Stimulated activated CD4-positive, alpha-beta T cell treated with anti-CD3 and anti-CD28 coated beads, Interleukin-4, amount 100 ng/mL, for 48 hours (primary cell): ENCODE data around the gene TLCD2.
"Not testable (repeated sequence)": the region's sequence is repeated elsewhere in the genome, so short reads cannot be mapped to it uniquely, and the experiment has no call there.

Source experiments
- DNase-seq, 2 donors: peaks; one replicate each; pipeline ENCODE4 v3.0.0-alpha.2; 2020; ENCODE audit warnings: low read depth in 2 of 2

Gene TLCD2

GRCh38 chr17:1736348-1737281 is 26.4 kb upstream of the TLCD2 start:
- DNase-seq = peak; percentile 47 to 63

GRCh38 chr17:1735834-1736347 is 25.7 kb upstream of the TLCD2 start:
- DNase-seq = no peak

- no peak for DNase-seq
Measured at GRCh38 chr17:1735418-1735817, 25.2 kb upstream of the TLCD2 start.

DNA sequence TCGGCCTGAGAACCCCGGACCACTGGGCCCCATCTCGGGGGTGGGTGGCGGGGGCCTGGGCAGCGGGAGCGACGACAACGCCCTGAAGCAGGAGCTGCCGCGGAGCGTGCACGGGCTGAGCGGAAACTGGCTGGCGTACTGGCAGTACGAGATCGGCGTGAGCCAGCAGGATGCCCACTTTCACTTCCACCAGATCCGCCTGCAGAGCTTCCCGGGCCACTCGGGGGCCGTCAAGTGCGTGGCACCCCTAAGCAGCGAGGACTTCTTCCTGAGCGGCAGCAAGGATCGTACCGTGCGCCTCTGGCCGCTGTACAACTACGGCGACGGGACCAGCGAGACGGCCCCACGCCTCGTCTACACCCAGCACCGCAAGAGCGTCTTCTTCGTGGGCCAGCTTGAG is 23.6 kb upstream of the TLCD2 start:
- no peak for DNase-seq

- no peak for DNase-seq
Measured at GRCh38 chr17:1732833-1733321, 22.7 kb upstream of the TLCD2 start.

DNA sequence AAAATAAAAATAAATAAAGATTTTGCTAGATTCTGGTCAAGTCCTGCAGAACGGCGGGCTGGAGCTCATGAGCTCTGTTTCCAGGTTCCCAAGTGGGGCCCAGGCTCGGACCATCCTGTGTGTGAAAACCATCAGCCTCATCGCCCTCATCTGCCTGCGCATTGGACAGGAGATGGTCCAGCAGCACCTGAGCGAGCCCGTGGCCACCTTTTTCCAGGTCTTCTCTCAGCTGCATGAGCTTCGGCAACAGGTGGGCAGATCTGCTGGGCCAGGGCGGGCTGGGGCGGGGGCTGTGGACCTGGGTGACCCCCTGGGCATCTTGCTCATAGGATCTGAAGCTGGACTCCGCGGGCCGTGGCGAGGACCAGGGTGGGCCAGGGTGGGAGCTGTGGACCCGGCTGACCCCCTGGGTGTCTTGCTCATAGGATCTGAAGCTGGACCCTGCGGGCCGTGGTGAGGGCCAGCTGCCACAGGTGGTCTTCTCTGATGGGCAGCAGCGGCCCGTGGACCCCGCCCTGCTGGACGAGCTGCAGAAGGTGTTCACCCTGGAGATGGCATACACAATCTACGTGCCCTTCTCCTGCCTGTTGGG is 22.2 kb upstream of the TLCD2 start:
- no peak for DNase-seq

DNA sequence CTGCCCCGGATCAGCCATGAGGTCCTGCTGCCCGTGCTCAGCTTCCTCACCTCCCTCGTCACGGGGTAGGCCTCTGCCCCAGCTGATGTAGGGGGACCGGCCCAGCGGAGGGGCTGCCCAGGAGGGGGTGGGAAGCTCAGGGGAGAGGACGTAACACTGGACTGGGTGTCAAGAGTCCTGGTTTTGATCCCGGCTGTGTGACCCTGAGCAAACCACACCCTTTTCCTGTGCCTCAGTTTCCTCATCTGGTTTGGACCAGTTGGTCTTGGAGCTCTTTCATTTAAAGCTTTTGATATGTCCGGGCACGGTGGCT is 21.0 kb upstream of the TLCD2 start:
- no peak for DNase-seq

GRCh38 chr17:1730326-1731193 is 20.4 kb upstream of the TLCD2 start:
- no peak for DNase-seq

DNA sequence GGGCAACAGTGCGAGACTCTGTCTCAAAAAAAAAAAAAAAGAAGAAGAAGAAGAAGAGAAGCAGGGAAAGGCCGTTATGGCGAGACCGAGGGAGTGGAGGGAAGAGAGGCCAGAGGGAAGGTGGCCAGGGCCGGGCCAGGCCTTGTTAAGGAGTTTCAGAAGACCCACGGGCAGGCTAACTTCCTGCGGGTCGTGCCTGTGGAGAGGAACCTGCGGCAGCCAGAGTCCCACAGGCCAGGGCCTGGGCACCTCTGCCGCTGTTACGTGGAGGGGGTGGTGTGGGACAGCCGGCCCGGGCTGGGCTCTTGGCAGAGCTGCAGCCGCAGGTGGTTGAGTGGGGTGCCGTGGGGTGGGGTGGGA is 19.8 kb upstream of the TLCD2 start:
- DNase-seq = no peak

GRCh38 chr17:1727876-1728630 is 17.9 kb upstream of the TLCD2 start:
- DNase-seq = no peak

- no peak for DNase-seq
Measured at GRCh38 chr17:1727258-1727789, 17.1 kb upstream of the TLCD2 start.

- no peak for DNase-seq
Measured at GRCh38 chr17:1726626-1727257, 16.6 kb upstream of the TLCD2 start.

DNA sequence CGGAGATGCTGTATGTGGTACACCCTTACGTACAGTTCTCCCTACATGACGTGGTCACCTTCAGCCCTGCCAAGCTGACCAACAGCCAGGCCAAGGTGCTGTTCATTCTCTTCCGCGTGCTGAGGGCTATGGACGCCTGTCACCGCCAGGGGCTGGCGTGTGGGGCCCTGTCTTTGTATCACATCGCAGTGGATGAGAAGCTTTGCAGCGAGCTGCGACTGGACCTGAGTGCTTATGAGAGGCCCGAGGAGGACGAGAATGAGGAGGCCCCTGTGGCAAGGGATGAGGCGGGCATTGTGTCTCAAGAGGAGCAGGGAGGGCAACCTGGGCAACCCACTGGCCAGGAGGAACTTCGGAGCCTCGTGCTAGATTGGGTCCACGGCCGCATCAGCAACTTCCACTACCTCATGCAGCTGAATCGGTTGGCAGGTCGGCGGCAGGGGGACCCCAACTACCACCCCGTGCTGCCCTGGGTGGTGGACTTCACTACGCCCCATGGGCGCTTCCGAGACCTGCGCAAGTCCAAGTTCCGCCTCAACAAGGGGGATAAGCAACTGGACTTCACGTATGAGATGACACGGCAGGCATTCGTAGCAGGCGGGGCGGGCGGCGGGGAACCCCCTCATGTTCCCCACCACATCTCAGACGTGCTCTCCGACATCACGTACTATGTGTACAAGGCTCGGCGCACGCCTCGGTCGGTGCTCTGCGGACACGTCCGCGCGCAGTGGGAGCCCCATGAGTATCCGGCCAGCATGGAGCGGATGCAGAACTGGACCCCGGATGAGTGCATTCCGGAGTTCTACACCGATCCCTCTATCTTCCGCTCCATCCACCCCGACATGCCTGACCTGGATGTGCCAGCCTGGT is 15.7 kb upstream of the TLCD2 start:
- no peak for DNase-seq

- no peak for DNase-seq
Measured at GRCh38 chr17:1724869-1725641, 14.9 kb upstream of the TLCD2 start.

DNA sequence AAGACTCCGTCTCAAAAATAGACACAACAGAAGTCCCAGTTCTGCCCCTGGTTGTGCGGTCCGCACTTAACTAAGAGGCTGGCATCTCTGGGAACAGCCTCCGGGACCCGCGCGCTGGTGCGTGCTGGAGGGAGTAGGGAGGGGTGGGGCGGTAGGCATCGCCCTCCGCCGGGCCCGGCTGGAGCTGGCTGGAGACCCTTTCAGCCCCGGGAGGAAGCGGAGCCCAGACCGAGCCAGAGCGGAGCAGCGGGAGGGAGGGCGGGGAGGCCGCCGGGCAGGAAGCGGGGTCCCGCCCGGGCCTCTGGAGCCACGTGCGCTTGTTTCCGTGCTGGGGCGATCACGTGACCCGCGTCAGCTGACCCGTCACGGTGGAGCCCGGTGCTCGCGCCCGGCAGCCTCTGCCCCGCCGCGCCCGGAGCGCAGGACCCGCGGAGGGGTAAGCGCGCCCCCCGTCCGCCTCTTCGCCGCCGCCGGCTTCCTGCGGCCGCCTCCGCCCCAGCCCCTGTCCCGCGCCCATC is 14.2 kb upstream of the TLCD2 start, which contains the start of gene WDR81:
TSS of gene WDR81 (plus strand) at position 354 of the 518 bp plus-strand sequence. CDS start 256 bp downstream, outside the sequence.
- DNase-seq = peak; percentile 75 to 88

GRCh38 chr17:1722022-1722421 is 11.8 kb upstream of the TLCD2 start:
- DNase-seq = not testable (repeated sequence)

DNA sequence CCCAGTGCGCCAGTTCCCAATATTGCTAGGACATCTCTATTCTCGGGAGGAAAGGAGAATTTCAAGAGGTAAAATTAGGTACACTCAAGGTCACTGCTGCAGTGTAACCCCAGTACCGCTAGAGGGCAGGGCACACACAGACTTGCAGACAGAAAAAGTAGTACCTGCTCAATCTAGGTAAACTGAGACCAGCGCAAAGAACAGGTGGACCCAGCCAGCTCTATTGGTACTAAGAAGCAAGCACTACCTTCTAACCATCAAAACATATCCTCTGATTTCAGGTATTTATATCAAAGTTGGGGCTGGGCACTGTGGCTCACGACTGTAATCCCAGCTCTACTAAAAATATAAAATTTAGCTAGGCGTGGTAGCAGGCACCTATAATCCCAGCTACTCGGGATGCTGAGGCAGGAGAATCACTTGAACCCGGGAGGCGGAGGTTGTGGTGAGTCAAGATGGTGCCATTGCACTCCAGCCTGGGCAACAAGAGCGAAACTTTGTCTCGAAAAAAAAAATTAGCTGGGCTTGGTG is 10.7 kb upstream of the TLCD2 start:
- peak; percentile 56 to 57 for DNase-seq
